Activated CD4-positive, CD25-positive, alpha-beta regulatory T cell treated with anti-CD3 and anti-CD28 coated beads, Interleukin-2, amount 50 U/mL, for 16 hours (primary cell): Measurements from ENCODE around the gene LZTS3.
"Not testable (repeated sequence)": the region's sequence is repeated elsewhere in the genome, so short reads cannot be mapped to it uniquely, and the experiment has no call there.

Experiments
- DNase-seq: peaks from one replicate; pipeline ENCODE4 v3.0.0-alpha.2; 2020; ENCODE audit warnings: low read depth, low spot score

Gene LZTS3

GRCh38 chr20:3167738-3168078, 5.6 kb downstream of the LZTS3 start:
- DNase-seq: no peak

DNA sequence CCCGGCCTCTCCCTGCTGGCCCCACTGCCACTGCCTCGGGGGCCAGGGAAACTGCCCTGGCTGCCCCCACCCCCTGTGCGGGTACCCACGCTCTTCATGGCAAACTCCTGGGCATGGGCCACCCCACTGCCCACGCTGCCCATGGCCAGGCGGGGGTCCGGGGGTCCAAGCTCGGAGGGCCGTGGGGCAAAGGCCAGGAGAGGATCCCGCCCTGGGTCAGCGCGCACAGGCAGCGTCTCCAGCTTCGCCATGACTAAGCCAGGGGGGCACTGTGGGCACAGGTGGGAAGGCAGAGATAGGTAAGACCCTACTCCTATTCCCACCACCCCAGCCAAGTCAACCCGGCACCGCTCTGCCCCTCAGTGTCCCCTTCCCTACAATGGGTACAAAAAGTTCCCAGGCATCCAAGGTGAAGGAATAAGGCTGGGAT, 6.4 kb downstream of the LZTS3 start:
- no peak for DNase-seq

GRCh38 chr20:3166338-3166912, 6.9 kb downstream of the LZTS3 start:
- DNase-seq: no peak

GRCh38 chr20:3165473-3166337, 7.6 kb downstream of the LZTS3 start:
- no peak for DNase-seq

- DNase-seq: no peak
These were observed 8.5 kb downstream of the LZTS3 start for GRCh38 chr20:3164763-3165410.

- no peak for DNase-seq
These were observed 9.1 kb downstream of the LZTS3 start for GRCh38 chr20:3164043-3164762.

DNA sequence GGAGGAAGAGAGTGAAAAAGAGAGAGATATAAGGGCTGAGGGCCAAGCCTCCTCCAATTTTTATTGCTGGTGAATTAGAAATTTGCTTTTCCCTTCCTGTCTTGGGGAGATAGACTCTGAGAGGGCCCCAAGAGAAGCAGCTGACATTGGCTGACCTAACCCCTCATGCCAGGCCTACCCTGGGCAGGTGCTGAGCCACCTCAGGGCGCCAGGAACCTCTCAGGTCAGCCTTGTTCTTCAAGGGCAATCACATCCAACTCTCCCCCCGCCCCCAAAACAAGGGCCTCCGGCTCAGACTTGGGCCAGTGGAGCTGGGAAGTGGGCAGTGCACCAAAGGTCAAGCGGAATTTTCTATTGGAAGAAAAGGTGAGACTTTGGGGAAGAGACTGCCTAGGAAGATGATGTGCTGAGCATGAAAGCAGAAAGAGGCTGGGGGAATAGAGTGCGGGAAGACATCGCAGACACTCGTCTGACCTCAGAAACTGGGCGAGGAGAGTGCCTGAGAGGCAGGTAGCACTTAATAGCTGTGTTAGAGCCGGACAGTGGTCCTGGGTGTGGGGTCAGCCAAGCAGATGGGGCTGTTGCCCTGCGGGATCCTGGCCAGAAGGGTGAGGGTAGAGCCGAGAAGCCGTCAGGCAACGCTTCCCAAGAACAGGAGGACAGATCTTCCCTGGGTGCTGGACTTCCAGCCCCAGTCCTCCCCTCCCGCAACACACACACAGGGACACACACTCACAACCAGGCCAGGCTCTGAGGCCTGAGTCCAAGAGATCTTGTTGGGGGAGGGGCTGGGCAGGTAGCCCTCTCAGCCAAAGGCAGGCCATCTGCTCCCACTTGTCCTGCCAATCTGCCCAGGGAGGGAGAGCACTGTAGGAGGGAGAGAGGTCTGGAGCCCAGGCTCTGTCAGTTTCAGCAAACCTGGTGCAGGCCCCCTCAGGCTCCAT, 10.0 kb downstream of the LZTS3 start:
- DNase-seq: no peak

DNA sequence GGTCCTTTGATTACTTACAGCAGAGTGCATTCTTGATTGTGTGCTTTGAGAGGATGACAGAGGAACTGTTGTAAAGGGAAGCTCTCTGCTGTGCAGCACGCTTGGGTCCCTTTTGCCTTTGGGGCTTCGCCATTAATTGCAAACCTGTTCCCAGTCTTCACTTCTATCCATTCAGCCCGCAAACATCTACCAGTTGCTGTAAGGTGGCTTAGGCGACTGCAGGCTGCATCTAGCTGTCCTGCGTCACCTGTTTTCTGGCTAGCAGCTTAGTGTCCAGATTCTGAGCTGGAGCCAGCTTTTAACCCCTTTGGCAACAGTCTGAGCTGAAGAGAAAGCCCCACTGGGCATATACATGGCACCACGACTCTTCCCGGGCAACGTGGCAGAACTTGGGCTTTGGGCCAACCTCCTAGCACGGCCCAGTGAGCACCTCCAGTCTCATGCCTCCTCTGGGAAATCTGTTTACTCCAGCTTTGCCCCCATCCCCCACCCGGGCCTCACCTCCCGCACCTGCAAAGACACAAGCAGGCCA, 11.2 kb downstream of the LZTS3 start:
- no peak for DNase-seq

DNA sequence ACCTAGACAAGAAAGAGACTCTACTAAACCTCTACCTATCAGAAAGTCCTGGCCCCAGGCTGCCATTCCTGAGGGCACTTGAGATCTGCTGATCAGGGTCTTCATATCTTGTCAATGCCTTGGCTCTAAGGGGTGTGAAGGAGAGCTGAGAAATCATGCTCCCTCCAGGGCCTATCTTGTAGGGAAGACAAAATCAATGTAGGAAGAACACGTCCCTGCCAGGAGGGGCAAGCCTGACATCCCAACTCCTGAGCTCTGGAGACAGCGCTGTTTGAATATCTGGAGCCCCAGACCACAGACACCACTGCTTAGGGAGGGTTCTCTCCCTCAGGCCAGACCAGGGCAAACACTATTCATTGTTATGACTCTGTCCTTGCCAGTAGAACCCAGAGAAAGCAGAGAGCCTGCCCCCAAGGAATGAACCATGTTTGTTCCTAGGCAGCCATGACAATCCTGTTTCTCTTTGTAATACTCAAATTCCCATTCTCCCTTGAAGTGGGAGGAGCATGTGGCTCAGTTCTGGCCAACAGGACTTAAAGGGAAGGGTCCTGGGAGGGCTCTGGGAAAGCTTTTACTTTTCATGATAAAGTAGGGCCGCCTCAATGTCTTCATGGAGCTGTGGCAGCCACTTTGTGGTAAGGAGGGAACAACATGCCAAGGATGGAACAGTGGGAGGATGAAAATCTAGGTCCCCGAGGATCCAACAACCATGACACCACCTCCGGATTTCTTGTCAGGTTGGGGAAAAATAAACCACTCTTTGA, 11.9 kb downstream of the LZTS3 start:
- DNase-seq: no peak

- no peak for DNase-seq
These were observed 12.9 kb downstream of the LZTS3 start for GRCh38 chr20:3160418-3160817.

DNA sequence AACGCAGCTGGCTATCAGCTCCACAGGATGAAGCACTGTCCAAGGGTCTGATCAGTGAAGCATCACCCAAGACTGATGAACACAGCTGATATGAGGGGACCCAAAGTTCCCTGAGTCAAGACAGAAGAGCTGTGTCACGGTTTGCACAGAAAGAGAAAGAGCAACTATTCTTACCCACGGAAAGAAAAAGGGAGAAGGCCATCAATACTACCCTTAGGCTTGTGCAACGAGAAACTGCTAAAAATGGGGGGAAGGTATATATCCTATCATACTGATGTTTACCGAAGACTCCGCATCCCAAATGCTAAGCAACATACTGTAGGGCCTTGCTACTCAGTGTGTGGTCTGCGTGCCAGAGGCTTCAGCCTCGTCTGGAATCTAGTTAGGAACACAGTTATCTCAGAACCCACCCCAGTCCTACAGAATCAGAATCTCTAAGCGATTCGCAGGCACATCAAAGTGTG, 14.3 kb downstream of the LZTS3 start:
- DNase-seq: no peak

DNA sequence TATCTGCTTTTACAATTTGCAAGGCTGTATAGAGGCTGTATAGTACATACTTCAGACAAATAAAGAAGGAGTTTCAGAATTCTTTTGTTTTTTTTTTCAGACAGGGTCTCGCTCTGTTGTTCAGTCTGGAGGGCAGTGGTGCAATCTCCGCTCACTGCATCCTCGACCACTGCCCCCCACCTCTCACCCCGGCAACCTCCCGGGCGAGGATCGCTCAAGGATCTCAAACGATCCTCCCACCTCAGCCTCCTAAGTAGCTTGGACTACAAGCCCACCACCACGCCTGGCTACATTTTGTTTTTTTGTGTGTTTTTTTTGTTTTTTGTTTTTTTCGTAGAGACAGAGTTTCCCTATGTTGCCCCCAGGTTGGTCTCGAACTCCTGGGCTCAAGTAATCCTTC, 15.5 kb downstream of the LZTS3 start:
- no peak for DNase-seq

GRCh38 chr20:3156811-3157619, 16.3 kb downstream of the LZTS3 start:
- DNase-seq: no peak

- DNase-seq: not testable (repeated sequence)
These were observed 21.2 kb downstream of the LZTS3 start for GRCh38 chr20:3152057-3152644.

- no peak for DNase-seq
These were observed 22.4 kb downstream of the LZTS3 start for GRCh38 chr20:3150908-3151307.

- no peak for DNase-seq
These were observed 26.5 kb downstream of the LZTS3 start for GRCh38 chr20:3146732-3147341.

GRCh38 chr20:3141757-3142156, 31.6 kb downstream of the LZTS3 start:
- DNase-seq: no peak

- no peak for DNase-seq
These were observed 35.9 kb downstream of the LZTS3 start for GRCh38 chr20:3137492-3137891.
